ENCODE results near the gene AGAP5. TPM values are rescaled to one million over a fixed set of nuclear protein-coding genes. Genes with fewer than 3 reads are reported as not detected.
"Not testable (repeated sequence)": the region's sequence is repeated elsewhere in the genome, so short reads cannot be mapped to it uniquely, and the experiment has no call there.

The AGAP5 gene
- total and polyA plus RNA-seq, 10 of the 15 experiments (the other 5 are each of a cell fraction or from before 2014, with no cell fraction given): 0.68 to 8.5 (median 6.7) TPM; not detected in 1

DNA sequence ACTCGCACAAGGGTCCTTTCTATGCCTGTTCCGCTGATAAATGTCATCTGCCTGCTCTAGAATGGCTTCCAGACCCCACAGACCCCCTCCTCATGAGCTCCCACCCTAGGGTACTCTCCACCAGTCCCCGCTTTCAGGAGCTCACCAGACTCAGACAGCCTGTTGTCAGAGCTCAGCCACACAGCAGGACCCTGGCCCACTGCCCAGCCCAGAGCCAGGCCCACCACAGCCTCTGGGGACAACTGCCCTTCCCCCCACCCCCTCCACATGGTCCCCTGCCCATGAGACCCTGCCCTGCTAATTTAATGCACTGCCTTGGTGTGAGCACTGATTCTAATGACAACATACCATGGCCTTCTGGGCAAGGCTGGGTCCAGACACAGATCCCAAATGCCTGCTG, 32.3 kb downstream of the AGAP5 start:
- H3K4me1 ChIP-seq (ENCODE audit: control insufficient read depth, insufficient read depth, low read length); DNase-seq (ENCODE audit: low read depth, low spot score); H2AFZ ChIP-seq (ENCODE audit: control insufficient read depth, low read depth, low read length); ATAC-seq; H4K20me1 ChIP-seq (ENCODE audit: control insufficient read depth, insufficient read depth); H3K4me2 ChIP-seq (ENCODE audit: control insufficient read depth, insufficient read depth); intact Hi-C loops (cut with micrococcal nuclease; ENCODE audit: unreplicated experiment); H3K9ac ChIP-seq (ENCODE audit: control insufficient read depth, insufficient read depth, low read length); CTCF ChIA-PET; FAIRE-seq; H3K9me3 ChIP-seq (replicated peaks; ENCODE audit: control insufficient read depth, insufficient read depth, low read length); BruUV-seq (replicated peaks); RAD21 ChIA-PET (ENCODE audit: unreplicated experiment); SMC1A ChIA-PET (ENCODE audit: uncharacterized antibody, unreplicated experiment); H3K4me3 ChIP-seq; H3K36me3 ChIP-seq (ENCODE audit: control insufficient read depth in 2 of 2, insufficient read depth in 2 of 2, low read length in 1 of 2); H3K27me3 ChIP-seq (replicated peaks in 1 of 2; ENCODE audit: control insufficient read depth in 2 of 2, insufficient read depth in 2 of 2, low read length in 1 of 2); in situ Hi-C loops (cut with MboI); H3K79me2 ChIP-seq (ENCODE audit: control insufficient read depth, insufficient read depth, low read length); POLR2A ChIA-PET; H3K27ac ChIP-seq (ENCODE audit: control insufficient read depth, insufficient read depth): not testable (repeated sequence)
- 80% methylated on average over 1 of the region's 3 CpGs for WGBS (ENCODE audit: insufficient coverage, insufficient replicate concordance, low lambda C conversion rate, missing lambda C conversion rate)

DNA sequence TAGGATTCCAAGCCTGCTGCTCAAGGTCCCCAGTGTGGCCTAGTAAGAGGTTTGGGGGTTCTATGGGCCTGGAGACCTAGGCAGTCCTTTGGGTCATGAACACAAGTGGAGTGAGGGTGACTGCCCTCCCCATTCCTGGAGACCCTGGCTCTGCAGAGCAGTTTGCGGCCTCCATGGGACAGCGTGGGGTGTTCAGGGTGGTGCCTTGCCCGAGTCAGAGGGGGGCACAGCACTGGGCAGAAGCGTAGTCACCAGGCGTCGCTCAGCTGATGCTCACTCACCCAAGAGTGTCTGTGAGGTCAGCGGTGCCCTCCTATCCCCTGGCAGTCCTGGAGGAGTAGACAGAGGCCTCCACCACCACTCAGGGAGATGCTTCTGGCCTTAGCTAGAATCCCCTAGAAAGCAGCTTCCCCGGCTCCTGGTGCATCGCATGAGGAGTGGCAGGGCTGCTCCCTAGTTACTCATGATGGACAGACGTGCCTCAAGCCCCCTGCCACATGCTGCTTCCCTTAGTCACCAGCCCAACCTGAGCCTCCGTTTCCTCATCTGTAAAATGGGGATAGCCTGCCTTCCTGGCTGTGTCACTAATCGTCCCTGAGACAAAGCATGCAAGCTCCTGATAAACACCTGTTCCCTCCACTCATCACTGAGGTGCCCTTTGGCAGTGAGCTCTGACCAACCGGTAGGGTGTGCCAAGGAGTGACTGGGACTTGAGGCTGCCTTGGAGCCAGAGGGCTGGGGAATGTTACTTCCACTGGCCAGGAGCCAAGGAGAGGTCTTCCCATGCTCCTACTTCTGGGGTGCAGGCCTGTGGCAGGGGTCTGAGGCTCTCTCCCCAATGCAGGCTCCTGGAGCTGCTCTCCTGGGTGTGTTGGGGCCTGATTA, 33.5 kb downstream of the AGAP5 start:
- intact Hi-C loops (cut with micrococcal nuclease; ENCODE audit: unreplicated experiment); RAD21 ChIA-PET (ENCODE audit: unreplicated experiment); CTCF ChIA-PET; H3K27me3 ChIP-seq (replicated peaks in 1 of 2; ENCODE audit: control insufficient read depth in 2 of 2, insufficient read depth in 2 of 2, low read length in 1 of 2); H3K79me2 ChIP-seq (ENCODE audit: control insufficient read depth, insufficient read depth, low read length); in situ Hi-C loops (cut with MboI); POLR2A ChIA-PET; ATAC-seq; SMC1A ChIA-PET (ENCODE audit: uncharacterized antibody, unreplicated experiment); H4K20me1 ChIP-seq (ENCODE audit: control insufficient read depth, insufficient read depth); H2AFZ ChIP-seq (ENCODE audit: control insufficient read depth, low read depth, low read length); H3K9me3 ChIP-seq (replicated peaks; ENCODE audit: control insufficient read depth, insufficient read depth, low read length); H3K9ac ChIP-seq (ENCODE audit: control insufficient read depth, insufficient read depth, low read length); FAIRE-seq; DNase-seq (ENCODE audit: low read depth, low spot score); H3K4me1 ChIP-seq (ENCODE audit: control insufficient read depth, insufficient read depth, low read length); H3K4me3 ChIP-seq; H3K27ac ChIP-seq (ENCODE audit: control insufficient read depth, insufficient read depth); H3K36me3 ChIP-seq (ENCODE audit: control insufficient read depth in 2 of 2, insufficient read depth in 2 of 2, low read length in 1 of 2); H3K4me2 ChIP-seq (ENCODE audit: control insufficient read depth, insufficient read depth); BruUV-seq (replicated peaks): not testable (repeated sequence)
- WGBS (ENCODE audit: insufficient coverage, insufficient replicate concordance, low lambda C conversion rate, missing lambda C conversion rate): 68% methylated on average over 13 of the region's 13 CpGs

DNA sequence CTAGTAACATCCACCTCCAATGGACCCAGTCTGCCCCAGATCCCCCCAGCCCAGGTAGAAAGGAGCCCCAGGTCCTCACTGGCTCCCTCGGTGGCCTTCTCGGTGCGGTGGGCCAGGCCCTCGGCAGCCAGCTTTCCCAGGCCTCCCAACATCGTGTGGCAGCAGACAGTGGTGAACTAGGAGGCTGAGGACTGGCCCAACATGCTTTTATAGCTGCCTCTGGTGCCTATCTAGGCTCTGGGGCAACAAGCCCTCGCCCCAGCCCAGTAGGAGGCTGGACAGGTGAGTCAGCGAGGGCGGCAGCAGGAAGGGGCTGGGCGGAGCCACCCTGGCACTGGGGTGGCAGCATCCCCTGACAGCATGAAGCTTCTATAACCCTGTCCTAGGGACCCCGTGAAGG, 34.3 kb downstream of the AGAP5 start:
- DNase-seq (ENCODE audit: low read depth, low spot score); H3K36me3 ChIP-seq (ENCODE audit: control insufficient read depth in 2 of 2, insufficient read depth in 2 of 2, low read length in 1 of 2); H3K9me3 ChIP-seq (replicated peaks; ENCODE audit: control insufficient read depth, insufficient read depth, low read length); CTCF ChIA-PET; H3K79me2 ChIP-seq (ENCODE audit: control insufficient read depth, insufficient read depth, low read length); H3K27ac ChIP-seq (ENCODE audit: control insufficient read depth, insufficient read depth); RAD21 ChIA-PET (ENCODE audit: unreplicated experiment); in situ Hi-C loops (cut with MboI); intact Hi-C loops (cut with micrococcal nuclease; ENCODE audit: unreplicated experiment); POLR2A ChIA-PET; H3K4me2 ChIP-seq (ENCODE audit: control insufficient read depth, insufficient read depth); H3K27me3 ChIP-seq (replicated peaks in 1 of 2; ENCODE audit: control insufficient read depth in 2 of 2, insufficient read depth in 2 of 2, low read length in 1 of 2); SMC1A ChIA-PET (ENCODE audit: uncharacterized antibody, unreplicated experiment); H3K4me1 ChIP-seq (ENCODE audit: control insufficient read depth, insufficient read depth, low read length); H3K4me3 ChIP-seq; BruUV-seq (replicated peaks); H3K9ac ChIP-seq (ENCODE audit: control insufficient read depth, insufficient read depth, low read length); H2AFZ ChIP-seq (ENCODE audit: control insufficient read depth, low read depth, low read length); FAIRE-seq; ATAC-seq; H4K20me1 ChIP-seq (ENCODE audit: control insufficient read depth, insufficient read depth): not testable (repeated sequence)
- WGBS (ENCODE audit: insufficient coverage, insufficient replicate concordance, low lambda C conversion rate, missing lambda C conversion rate): 63% methylated on average over 10 of the region's 10 CpGs

DNA sequence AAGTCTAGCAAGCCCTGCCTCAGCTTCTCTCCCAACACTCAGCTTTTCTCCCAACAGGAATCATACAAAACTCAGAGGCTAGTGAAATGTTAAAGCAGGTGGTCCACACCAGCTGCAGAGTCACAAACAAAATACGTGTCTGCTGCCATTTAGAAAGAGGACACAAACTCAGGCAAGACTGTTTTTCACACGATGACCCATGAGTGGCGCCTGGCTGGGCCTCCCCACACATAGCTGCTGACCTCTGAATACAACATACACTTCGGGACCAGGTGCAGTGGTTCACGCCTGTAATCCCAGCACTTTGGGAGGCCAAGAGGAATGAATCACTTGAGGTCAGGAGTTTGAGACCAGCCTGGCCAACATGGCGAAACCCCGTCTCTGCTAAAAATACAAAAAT, 35.2 kb downstream of the AGAP5 start:
- H3K79me2 ChIP-seq (ENCODE audit: control insufficient read depth, insufficient read depth, low read length); POLR2A ChIA-PET; H3K27me3 ChIP-seq (replicated peaks in 1 of 2; ENCODE audit: control insufficient read depth in 2 of 2, insufficient read depth in 2 of 2, low read length in 1 of 2); BruUV-seq (replicated peaks); H2AFZ ChIP-seq (ENCODE audit: control insufficient read depth, low read depth, low read length); H3K9ac ChIP-seq (ENCODE audit: control insufficient read depth, insufficient read depth, low read length); H3K27ac ChIP-seq (ENCODE audit: control insufficient read depth, insufficient read depth); H4K20me1 ChIP-seq (ENCODE audit: control insufficient read depth, insufficient read depth); H3K4me2 ChIP-seq (ENCODE audit: control insufficient read depth, insufficient read depth); RAD21 ChIA-PET (ENCODE audit: unreplicated experiment); H3K9me3 ChIP-seq (replicated peaks; ENCODE audit: control insufficient read depth, insufficient read depth, low read length); H3K36me3 ChIP-seq (ENCODE audit: control insufficient read depth in 2 of 2, insufficient read depth in 2 of 2, low read length in 1 of 2); DNase-seq (ENCODE audit: low read depth, low spot score); H3K4me3 ChIP-seq; ATAC-seq; intact Hi-C loops (cut with micrococcal nuclease; ENCODE audit: unreplicated experiment); SMC1A ChIA-PET (ENCODE audit: uncharacterized antibody, unreplicated experiment); H3K4me1 ChIP-seq (ENCODE audit: control insufficient read depth, insufficient read depth, low read length); in situ Hi-C loops (cut with MboI); CTCF ChIA-PET; FAIRE-seq: not testable (repeated sequence)
- 66% methylated on average over 7 of the region's 7 CpGs for WGBS (ENCODE audit: insufficient coverage, insufficient replicate concordance, low lambda C conversion rate, missing lambda C conversion rate)
